ENCODE results near the gene ACOT8. TPM values are rescaled to one million over a fixed set of nuclear protein-coding genes. Genes with fewer than 3 reads are reported as not detected.
"Not testable (repeated sequence)": the region's sequence is repeated elsewhere in the genome, so short reads cannot be mapped to it uniquely, and the experiment has no call there.

ACOT8 gene
- total and polyA plus RNA-seq, 2 donors (not counting 3 experiments of a cell fraction or from before 2014, with no cell fraction given): 15.5 to 50.9 TPM

DNA sequence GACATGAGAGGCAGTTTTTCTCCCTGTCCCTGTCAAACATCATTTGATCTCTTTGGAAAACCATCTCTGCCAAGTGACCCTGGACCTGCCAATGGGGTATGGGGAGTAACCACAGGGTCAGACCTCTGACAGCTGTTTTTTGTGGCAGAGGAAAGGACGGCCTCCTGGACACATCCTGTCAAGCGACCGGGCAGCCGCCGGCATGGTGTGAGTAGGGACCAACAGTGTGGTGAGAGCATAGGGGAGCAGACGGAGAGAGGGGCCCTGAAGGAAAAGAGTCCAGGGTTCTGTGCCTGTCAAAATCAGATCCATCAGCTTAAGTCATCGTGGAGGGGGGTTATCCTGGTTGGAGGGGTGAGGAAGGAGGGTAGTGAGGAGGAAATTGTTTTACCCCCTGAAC is 55.3 kb downstream of the ACOT8 start:
- dilution Hi-C loops (cut with MboI; ENCODE audit: extremely low pct_ligation_motif_present, low sequenced_read_pairs): no loop called here
- DNase-seq (ENCODE audit: low read depth, low spot score) (no peak), FAIRE-seq (no peak)
- Histone ChIP-seq H3K9me3 (replicated peaks; ENCODE audit: control insufficient read depth, insufficient read depth, low read length) (no peaks in the 10 kb centered on the region), H3K4me3 (replicated peaks in 1 of 3; ENCODE audit: insufficient read depth in 1 of 3, low read depth in 1 of 3, low read length in 3 of 3) (no peak overlapping the region), H3K9ac (replicated peaks; ENCODE audit: extremely low read depth, insufficient read depth, low read length) (no peak overlapping the region), H3K27ac (ENCODE audit: insufficient read depth, low read depth, low read length) (no peak overlapping the region), H3K36me3 (ENCODE audit: control insufficient read depth in 2 of 2, extremely low read depth in 1 of 2, insufficient read depth in 2 of 2, low read length in 2 of 2) (peaks cover 17 to 31% of the 10 kb centered on the region in 2 experiments), H4K20me1 (replicated peaks; ENCODE audit: control insufficient read depth, extremely low read depth, insufficient read depth, low read length) (no peaks in the 10 kb centered on the region), H3K9me1 (replicated peaks; ENCODE audit: control insufficient read depth, extremely low read depth, insufficient read depth, low read length) (no peaks in the 10 kb centered on the region), H3K27me3 (ENCODE audit: control insufficient read depth in 2 of 2, insufficient read depth in 2 of 2, low read length in 2 of 2) (no peaks in the 10 kb centered on the region), H3K4me1 (ENCODE audit: control insufficient read depth, extremely low read depth, insufficient read depth, low read length) (no peaks in the 10 kb centered on the region), H3K4me2 (ENCODE audit: insufficient read depth, low read length) (no peak overlapping the region), H2AFZ (ENCODE audit: low read depth, low read length) (no peak overlapping the region), H3K79me2 (ENCODE audit: control insufficient read depth, insufficient read depth, low read length) (no peaks in the 10 kb centered on the region)
- intact Hi-C loops (cut with micrococcal nuclease): no loop called here
- BruUV-seq (replicated peaks): no TSS peak
- POLR2A ChIA-PET: no interaction called here
- TF ChIP-seq EZH2 (IDR thresholded peaks at IDR 0.05; ENCODE audit: borderline replicate concordance, low read depth, low read length, severe bottlenecking) (no peak), POLR2AphosphoS5 (IDR thresholded peaks at IDR 0.05; ENCODE audit: insufficient read depth, low read depth, low read length) (no peak), FOS (IDR thresholded peaks at IDR 0.05; ENCODE audit: borderline replicate concordance, insufficient read depth, low read length) (no peak)
- CTCF ChIA-PET: interaction anchor here (1.0 to 1.4 kb wide), 2 partner anchors 31 to 168 kb away, joined by 3 to 4 read pairs; no protein-coding TSS in a partner anchor

- Histone ChIP-seq H3K79me2 (ENCODE audit: control insufficient read depth, insufficient read depth, low read length) (no peaks in the 10 kb centered on the region), H3K36me3 (ENCODE audit: control insufficient read depth in 2 of 2, extremely low read depth in 1 of 2, insufficient read depth in 2 of 2, low read length in 2 of 2) (peaks cover 10 to 26% of the 10 kb centered on the region in 2 experiments), H3K9me1 (replicated peaks; ENCODE audit: control insufficient read depth, extremely low read depth, insufficient read depth, low read length) (no peaks in the 10 kb centered on the region), H3K4me1 (ENCODE audit: control insufficient read depth, extremely low read depth, insufficient read depth, low read length) (no peaks in the 10 kb centered on the region), H3K4me3 (replicated peaks in 1 of 3; ENCODE audit: insufficient read depth in 1 of 3, low read depth in 1 of 3, low read length in 3 of 3) (no peak overlapping the region), H3K27me3 (ENCODE audit: control insufficient read depth in 2 of 2, insufficient read depth in 2 of 2, low read length in 2 of 2) (no peaks in the 10 kb centered on the region), H4K20me1 (replicated peaks; ENCODE audit: control insufficient read depth, extremely low read depth, insufficient read depth, low read length) (no peaks in the 10 kb centered on the region), H3K27ac (ENCODE audit: insufficient read depth, low read depth, low read length) (no peak overlapping the region), H3K9ac (replicated peaks; ENCODE audit: extremely low read depth, insufficient read depth, low read length) (no peak overlapping the region), H3K9me3 (replicated peaks; ENCODE audit: control insufficient read depth, insufficient read depth, low read length) (no peaks in the 10 kb centered on the region), H3K4me2 (ENCODE audit: insufficient read depth, low read length) (no peak overlapping the region), H2AFZ (ENCODE audit: low read depth, low read length) (no peak overlapping the region)
- no TSS peak for BruUV-seq (replicated peaks)
- ChIA-PET POLR2A (no interaction called here), CTCF (interaction anchor here (0.6 to 3.1 kb wide), 27 partner anchors 9 to 214 kb away, joined by 3 to 29 read pairs (median 4); partner anchors contain the start of genes ACOT8, SNX21, WFDC10A and ZSWIM3)
- FAIRE-seq (peak; percentile 88), DNase-seq (ENCODE audit: low read depth, low spot score) (peak; percentile 57)
- intact Hi-C loops (cut with micrococcal nuclease) (loop anchor here (1.0 to 10.0 kb wide), 3 partner anchors 92 to 834 kb away; partner anchors contain the start of genes CTSA, NEURL2, STK4 and TOMM34), dilution Hi-C loops (cut with MboI; ENCODE audit: extremely low pct_ligation_motif_present, low sequenced_read_pairs) (no loop called here)
- no peak for TF ChIP-seq MYC (IDR thresholded peaks at IDR 0.05; ENCODE audit: low read depth, low read length)
- TF ChIP-seq, protein P1, sequence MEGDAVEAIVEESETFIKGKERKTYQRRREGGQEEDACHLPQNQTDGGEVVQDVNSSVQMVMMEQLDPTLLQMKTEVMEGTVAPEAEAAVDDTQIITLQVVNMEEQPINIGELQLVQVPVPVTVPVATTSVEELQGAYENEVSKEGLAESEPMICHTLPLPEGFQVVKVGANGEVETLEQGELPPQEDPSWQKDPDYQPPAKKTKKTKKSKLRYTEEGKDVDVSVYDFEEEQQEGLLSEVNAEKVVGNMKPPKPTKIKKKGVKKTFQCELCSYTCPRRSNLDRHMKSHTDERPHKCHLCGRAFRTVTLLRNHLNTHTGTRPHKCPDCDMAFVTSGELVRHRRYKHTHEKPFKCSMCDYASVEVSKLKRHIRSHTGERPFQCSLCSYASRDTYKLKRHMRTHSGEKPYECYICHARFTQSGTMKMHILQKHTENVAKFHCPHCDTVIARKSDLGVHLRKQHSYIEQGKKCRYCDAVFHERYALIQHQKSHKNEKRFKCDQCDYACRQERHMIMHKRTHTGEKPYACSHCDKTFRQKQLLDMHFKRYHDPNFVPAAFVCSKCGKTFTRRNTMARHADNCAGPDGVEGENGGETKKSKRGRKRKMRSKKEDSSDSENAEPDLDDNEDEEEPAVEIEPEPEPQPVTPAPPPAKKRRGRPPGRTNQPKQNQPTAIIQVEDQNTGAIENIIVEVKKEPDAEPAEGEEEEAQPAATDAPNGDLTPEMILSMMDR (IDR thresholded peaks at IDR 0.05; ENCODE audit: extremely low read depth in 1 of 2, insufficient read depth in 1 of 2, low read depth in 1 of 2, low read length in 2 of 2): peak; percentile 69 to 85
These were observed 58.1 kb downstream of the ACOT8 start for GRCh38 chr20:45798935-45799642.

- H3K9me1 ChIP-seq (replicated peaks; ENCODE audit: control insufficient read depth, extremely low read depth, insufficient read depth, low read length); DNase-seq (ENCODE audit: low read depth, low spot score); H3K9me3 ChIP-seq (replicated peaks; ENCODE audit: control insufficient read depth, insufficient read depth, low read length); H2AFZ ChIP-seq (ENCODE audit: low read depth, low read length); H3K4me2 ChIP-seq (ENCODE audit: insufficient read depth, low read length); BruUV-seq (replicated peaks); H3K79me2 ChIP-seq (ENCODE audit: control insufficient read depth, insufficient read depth, low read length); POLR2A ChIA-PET; H3K4me1 ChIP-seq (ENCODE audit: control insufficient read depth, extremely low read depth, insufficient read depth, low read length); H3K27me3 ChIP-seq (ENCODE audit: control insufficient read depth in 2 of 2, insufficient read depth in 2 of 2, low read length in 2 of 2); dilution Hi-C loops (cut with MboI; ENCODE audit: extremely low pct_ligation_motif_present, low sequenced_read_pairs); FAIRE-seq; H3K4me3 ChIP-seq (replicated peaks in 1 of 3; ENCODE audit: insufficient read depth in 1 of 3, low read depth in 1 of 3, low read length in 3 of 3); H4K20me1 ChIP-seq (replicated peaks; ENCODE audit: control insufficient read depth, extremely low read depth, insufficient read depth, low read length); H3K9ac ChIP-seq (replicated peaks; ENCODE audit: extremely low read depth, insufficient read depth, low read length); H3K27ac ChIP-seq (ENCODE audit: insufficient read depth, low read depth, low read length): not testable (repeated sequence)
- intact Hi-C loops (cut with micrococcal nuclease): loop anchor here (10.0 kb wide), 1 partner anchor 833 kb away; the partner anchor contains the start of genes STK4 and TOMM34
- H3K36me3 ChIP-seq (ENCODE audit: control insufficient read depth in 2 of 2, extremely low read depth in 1 of 2, insufficient read depth in 2 of 2, low read length in 2 of 2): peaks cover 14 to 24% of the 10 kb centered on the region in 2 experiments
- CTCF ChIA-PET: interaction anchor here (1.2 to 2.1 kb wide), 6 partner anchors 23 to 189 kb away, joined by 3 to 13 read pairs (median 6); no protein-coding TSS in a partner anchor
These were observed 59.2 kb downstream of the ACOT8 start for GRCh38 chr20:45797955-45798354.
